Medulla oblongata (tissue), 1 donor: ENCODE data around the gene FAM53B.

Experiments used
- DNase-seq: peaks from one replicate; pipeline ENCODE4 v3.0.0-alpha.2; 2015; ENCODE audit errors: extremely low spot score

Gene FAM53B

DNA sequence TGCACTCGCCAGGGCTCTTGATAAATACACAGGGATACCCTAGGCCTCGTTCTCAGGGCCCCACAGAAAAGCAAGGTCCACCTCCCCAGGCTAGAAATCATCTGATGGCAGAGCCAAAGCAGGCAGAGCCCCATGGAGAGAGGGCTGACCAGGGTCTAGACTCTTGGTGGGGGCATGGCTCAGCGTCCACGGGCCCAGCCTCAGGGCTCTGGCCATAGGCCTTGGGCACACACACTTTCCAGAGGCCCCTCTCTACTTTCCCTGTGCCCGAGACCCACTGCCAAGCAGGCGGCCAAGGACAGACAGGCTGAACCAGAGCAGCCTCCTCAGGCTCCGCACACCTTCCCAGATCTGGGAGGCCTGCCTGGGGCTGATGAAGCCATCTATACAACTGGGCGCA is 64.8 kb downstream of the FAM53B start:
- no peak for DNase-seq

DNA sequence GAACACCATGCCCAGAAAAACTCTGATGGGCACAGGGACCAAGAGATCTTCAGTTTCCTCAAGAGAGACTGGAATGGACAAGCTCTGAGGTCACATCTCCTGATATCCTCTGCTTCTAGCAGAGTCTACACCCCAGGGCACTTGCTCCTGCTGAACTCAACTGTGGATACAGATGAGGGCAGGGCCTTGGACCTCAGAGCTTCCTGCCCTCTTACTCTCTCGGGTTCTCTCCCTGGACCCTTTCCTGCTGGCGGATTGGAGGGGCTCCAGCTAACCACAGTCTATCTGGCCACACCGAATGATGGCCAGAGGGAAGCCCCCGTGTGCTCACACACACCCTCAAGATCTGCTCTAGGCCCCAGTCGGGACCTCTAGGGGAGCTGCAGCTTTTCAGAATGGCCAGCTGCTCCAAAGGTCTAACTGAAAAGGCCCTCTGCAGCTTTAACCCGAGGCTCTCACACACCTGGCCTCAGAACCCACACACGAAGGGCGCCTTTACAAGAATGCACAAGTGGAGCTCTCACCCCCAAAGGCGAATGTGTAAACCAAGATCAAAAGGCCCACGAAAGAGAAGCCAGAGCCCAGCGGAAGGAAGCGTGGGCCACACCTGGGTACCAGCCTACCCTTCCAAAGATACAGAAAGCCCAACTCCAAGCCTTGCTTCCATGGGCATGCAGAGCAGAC is 65.5 kb downstream of the FAM53B start:
- DNase-seq: no peak

DNA sequence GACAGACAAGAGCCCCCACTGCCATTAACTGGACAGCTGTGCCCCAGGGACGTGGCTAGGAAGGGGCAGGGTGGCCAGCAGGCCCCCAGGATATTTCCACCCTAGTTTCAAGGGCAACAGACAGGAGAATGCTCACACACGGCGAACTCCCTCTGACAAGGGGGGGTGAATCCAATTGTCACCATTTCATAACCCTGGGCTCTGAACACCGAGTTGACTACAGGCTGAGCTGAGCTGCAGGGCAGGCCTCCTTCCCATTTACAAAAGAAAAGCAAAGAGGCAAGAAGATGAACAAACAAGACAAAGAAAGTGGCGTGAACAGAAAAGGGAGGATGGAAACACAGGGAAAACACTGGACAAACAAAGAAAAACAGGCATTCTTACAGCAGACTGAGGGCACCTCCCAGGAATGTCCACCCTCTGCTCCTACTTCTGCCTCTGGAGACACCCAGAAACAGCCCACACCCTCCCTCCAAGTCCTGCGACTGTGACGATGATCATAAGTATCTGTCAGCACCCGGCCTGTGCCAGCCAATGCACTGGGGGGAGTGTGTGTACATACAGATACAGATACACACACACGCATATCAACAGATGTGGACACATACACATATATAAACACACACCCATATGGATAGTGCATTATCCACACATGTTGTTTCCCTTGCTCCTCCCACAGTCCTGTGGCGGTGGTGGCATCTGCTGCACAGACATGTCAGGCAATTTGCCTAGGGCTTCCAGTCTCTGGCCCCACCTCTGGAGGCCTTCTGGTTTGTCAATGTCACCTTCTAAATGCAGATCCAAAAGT is 66.2 kb downstream of the FAM53B start:
- DNase-seq: no peak

DNA sequence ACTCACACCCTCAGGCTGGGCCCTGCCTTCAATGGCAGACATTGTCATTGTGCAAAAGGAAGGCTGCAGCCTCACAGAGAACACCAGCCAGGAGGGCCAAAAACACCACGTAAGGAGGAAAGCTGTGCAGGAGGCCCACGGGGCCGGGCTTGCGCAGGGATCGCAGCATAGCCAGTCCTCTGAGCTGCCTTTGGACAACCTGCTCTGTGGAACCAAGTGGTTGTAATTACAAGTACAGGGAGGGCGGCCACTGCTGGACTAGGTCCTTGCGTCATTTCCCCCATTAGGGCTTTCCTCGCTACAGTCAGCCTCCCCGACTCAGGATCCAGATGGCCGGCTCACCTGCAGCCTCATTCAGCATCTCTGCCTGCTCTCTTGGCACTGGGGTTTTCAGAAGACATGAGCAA is 66.9 kb downstream of the FAM53B start:
- no peak for DNase-seq

DNA sequence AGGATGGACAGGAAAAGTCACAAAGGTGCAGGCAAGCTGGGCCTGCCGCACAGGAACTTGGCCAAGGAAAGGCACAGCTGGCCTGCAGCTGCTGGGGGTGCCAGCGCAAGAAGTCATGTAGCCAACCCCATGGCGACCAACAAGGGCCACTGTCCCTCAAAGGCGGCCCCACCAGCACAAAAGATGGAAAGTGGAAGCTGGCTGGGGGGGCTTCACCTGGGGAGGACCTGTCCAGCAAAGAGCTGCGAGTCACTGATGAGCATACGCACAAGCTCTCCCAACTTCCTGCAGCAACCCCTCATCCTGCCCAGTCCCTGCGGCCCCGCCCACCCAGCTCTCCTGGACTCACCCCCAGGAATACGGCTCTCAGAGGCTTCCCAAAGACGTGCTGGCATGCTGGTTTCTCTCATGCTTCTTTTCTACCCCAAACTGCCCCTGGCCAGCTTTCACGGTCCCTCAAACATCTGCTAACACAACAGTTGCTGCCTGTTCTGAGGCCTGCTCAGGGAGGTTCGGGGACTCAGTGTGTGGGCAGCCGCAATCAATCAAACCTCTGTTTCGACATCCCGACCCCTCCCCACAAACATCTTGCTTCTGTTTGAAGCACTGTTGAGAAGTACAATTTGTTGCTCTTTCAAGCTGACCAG is 67.6 kb downstream of the FAM53B start:
- DNase-seq: no peak

DNA sequence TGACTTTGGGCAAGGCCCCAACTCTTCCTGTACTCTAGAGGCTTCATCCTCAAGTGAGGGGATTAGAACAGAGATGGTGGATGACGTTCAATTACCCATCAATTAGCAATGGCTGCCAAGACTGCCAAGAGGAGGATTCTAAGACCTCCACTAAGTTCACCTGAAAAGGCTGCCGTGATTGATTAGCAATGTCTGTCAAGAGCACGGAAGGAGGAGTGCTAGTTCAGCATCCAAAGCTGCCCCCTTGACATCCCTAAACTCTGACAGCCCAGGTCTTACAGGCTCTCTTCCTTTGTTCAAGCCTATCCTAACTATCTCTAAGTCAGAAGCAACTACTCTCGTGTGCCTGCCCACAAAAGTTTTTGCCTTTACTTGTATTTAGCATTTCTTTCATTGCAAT is 68.4 kb downstream of the FAM53B start:
- DNase-seq: no peak

DNA sequence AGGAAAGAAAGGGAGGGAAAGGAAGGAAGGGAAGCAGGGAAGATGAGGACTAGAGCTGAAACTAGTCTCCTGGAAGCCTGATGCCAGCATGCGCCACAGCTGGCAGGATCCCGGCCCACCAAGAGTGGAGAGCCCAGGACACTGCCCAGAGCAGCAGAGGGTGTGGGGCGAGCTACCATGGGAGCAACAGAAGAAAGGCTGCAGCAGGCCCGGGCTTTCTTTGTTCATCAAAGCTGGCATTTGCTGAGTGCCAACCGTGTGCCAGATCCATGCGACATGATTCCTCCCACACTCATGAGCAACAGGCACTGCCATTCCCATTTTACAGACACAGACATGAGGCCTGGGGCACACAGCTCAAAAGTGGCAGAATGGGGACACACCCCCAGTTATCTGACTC is 68.9 kb downstream of the FAM53B start:
- no peak for DNase-seq

DNA sequence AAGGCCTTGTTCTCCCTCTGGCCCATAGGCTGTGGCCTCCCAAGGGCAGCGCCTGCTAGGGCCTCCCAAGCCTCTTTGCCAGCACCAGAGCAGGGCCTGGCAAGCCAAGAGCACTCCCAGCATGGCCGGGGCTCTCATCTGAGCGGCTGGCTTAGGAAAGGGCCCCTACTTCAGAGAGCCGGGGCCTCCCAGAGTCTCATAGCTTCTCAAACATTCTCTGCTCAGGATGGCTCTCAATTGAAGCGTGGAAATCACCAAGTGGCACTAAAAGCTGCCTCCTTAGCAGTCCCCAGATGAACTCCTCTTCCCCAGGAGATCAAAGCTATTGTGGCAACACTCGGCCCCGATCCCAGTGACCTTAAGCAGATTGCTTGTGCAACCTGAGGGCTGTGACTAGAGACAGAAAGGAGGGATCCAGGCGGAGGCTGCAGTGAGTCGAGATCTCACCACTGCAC is 69.4 kb downstream of the FAM53B start:
- DNase-seq: no peak

DNA sequence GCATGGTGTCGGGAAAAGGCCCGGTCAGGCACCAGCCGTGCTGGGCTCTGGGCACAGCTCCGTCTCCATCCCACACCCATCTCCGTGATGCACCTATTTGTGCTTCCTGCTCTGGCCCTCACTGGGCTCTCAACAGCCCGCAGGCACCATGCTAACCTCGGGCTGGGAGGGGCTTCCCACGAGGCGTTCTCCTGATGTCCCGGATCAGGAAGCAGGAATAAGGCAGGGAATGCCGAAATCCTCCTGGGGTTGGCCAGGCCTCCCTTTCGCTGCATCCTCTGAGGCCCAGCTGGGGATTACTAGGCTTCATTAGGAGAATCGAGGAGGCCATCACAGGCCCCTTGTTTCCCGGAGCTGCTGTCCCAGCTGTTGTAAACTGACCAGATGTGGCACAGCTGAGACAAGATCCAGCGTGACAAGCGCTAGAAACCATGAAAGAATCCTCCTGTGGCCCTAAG is 72.0 kb downstream of the FAM53B start:
- DNase-seq: peak; percentile 67

DNA sequence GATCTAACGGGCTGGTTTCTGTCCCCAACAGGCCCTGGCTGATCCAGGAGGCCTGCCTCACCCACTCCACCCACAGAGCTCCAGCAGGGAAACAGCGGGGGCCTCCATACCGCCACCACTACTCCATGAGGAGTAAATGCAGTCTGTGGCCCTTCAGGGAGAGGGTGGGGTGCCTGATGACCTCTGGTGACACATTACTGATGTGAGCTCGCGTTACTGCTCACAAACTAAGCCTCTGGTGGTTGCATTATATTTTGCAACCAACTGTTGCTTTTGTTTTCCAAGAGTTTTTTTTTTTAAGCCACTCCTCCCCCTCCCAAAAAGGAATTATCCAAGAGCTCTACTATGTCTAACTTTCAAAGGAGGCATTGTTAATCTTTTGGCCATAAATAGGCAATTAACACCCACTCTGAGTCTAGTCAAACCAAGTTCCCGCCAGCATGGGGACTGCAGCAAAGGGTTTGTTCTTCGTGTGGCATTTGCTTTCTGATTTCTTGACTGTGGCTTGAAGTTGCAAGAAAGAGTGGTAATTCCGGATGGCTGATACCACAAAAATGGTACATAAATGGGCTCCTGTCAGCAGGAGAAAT is 72.6 kb downstream of the FAM53B start:
- DNase-seq: peak; percentile 93

DNA sequence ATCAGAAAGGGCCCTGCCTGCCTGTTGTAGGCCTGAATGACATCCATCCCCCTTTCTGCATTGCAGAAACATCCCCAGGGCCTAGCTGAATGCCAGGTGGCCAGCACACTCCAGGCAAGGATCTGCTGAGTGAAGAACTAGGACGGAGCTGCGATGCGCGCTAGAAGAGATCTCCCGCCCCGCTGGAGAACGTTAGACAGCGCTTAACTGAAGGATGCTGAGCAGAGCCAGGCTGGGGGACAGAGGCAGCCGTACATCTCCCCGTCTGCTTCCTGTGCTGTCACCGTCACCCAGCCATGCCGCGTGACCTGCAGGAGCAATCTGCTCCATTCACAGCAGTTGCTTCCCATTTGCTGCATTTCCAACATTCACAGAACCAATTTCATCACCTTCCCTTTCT is 73.3 kb downstream of the FAM53B start:
- DNase-seq: peak; percentile 66

DNA sequence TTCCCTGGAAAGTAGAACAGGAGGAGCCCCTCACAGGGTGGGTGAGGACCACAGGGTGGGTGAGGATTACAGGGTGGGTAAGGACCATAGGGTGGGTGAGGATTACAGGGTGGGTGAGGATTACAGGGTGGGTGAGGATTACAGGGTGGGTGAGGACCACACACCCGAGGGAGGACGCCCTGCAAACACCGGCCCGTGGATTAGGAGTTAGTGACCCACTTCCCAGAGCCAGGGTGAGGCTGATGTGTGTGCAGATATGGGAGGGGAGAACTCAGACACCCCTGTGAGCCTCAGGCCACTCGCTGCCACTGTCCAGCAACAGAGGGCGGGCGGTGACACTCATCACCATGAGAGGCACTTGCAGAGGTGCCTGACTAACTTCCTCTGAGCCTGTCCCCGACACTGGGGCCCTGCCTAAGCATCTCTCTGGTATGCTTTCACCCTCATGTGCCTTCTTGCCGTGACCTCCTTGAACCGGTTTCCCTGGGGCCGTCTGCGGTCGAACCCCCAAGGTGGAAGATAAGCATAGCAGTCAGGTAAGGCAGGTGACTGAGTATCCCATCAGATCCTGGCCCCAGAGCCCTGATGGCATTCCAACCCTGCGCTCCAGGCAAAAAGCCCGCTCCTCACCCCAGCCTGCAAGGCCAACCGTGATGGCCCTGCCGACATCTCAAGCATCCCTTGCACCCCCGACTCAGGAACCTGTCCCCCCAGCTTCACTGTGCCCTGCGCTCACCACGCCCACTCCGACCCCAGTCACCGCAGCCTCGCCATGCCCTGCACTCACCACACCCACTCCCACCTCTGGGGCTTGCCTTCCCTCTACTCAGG is 74.1 kb downstream of the FAM53B start:
- no peak for DNase-seq

DNA sequence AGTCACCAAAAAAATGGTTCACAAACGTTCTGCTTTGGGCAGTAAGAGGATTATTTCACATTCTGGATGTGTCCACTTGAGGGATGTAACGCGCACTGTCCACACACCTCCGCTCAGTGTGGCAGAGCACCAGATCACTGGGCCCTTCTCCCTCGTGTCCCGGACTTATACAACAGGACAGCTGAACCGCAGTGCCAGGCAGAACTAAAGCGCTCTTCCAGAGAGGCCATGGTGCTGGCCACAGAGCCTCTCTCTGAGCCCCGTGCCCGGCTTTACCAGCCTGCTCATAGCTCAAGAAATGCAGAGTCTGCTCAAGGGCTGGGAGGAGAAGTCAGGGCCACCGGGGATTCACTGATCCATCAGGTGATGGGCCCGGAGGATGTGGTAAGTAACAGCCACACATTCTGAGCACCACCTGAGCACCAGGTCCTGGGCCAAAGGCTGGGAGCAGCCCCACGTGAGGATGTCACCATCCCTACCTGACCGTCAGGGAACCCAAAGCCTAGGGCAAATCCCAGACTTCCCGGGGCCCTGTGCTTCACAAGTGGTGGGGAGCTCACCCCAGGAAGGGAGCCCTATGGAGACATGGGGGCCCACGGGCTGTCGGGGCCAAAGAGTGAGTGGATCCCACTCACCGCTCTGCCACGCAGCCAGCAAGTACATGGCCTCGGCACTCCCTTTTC is 74.9 kb downstream of the FAM53B start:
- DNase-seq: no peak

DNA sequence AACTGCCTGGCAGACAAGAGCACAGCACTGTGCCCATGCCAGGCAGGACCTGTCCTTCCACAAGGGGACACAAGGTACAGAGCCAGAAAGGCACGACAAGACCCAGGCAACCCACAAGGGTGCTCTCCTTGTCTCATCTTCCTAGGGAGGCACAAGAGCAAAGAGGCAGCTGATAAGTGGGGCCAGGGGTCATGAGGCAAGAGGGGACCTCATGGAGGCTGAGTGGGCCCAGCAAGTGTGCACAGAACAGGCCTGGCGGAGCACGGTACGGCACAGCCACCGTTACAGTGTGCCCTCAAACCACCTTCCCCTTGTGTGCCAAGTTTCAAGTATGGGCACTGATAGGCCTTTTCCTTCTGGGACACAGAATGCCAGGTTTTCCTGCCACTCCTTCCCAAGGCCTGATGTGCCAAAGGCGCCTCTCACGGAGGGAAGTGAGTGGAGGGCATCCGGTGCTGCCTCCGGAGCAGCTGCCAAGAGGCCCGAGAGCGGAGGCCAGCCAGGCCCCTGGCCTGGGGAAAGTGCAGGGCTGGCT is 75.6 kb downstream of the FAM53B start:
- DNase-seq: no peak

DNA sequence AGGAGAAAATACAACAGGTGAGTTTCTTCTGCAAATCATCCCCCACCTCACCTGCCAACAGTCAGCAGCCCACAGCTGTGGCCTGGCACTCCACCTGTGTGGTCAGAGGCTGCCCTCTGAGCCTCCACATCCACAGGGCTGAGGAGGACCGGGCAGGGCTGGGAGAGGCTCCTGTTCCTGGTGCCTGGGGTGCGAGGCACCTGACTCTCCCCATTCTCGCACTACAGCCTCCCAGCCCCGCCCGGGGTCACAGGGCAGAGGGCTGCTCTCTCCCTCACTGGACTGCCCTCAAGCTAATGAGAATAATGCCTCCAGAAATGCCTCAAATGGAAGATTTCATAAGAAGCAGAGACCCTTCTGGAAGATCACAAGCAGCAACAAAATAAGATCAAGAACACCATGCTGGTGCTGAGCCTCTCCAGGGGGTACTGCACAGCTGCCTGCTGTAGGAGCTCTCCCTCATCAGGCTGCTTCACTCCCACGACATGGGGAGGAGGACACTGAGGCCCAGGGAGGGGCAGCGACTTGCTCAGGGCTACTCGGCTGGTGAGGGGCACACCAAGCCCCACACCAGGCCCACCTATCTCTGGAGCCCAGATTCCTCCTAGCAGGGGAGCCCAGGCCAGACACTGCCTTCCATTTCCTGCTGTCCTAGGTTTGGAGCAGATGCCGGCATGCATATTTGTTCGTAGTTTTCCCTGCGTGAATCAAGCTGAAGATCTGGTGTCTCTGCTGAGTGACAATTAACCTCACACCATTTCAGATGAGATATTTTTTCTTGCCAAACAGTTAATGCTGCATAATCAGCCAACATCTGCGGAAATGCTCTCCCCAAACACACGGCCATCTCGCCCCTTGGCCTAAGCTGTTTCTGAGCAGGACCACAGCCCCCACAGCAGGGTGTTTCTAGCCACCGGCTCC is 76.5 kb downstream of the FAM53B start:
- no peak for DNase-seq

DNA sequence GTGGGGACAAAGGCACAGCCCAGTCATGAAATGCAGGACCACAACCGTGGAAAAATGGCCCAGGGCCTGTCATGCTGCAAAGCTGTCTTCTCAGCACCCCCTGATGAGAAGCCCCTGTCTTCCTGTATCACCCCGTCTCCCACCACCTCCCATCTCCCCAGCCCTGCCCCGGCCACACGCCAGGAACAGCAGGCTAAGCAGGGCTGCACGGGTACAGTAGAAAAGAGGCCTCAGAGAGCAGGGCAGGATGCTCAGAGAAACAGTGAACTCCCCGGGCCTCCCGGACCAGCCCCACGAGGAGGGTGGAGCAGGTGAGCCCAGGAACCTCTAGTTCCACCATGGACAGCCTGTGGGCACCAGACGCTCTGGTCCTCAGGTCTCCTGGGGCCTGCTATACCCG is 77.7 kb downstream of the FAM53B start:
- DNase-seq: no peak

DNA sequence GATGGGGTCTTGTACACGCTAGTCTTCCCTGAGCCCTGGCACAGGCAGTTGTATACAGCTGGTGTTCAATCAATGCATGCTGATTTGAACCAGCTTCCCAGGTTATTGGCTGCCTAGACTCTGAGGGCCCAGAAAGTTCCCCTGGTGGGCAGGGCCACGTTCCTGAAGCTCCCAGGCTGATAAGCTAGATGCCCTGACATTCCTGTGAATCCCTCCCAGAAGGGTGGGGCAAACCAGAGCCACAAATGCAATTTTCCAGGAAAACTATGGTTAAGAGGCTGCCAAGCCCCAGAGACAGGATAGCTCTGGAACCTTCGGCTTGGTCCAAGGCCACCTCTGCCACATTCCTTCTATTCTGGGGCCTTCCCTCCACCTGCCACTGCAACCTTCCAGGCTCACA is 78.2 kb downstream of the FAM53B start:
- no peak for DNase-seq

DNA sequence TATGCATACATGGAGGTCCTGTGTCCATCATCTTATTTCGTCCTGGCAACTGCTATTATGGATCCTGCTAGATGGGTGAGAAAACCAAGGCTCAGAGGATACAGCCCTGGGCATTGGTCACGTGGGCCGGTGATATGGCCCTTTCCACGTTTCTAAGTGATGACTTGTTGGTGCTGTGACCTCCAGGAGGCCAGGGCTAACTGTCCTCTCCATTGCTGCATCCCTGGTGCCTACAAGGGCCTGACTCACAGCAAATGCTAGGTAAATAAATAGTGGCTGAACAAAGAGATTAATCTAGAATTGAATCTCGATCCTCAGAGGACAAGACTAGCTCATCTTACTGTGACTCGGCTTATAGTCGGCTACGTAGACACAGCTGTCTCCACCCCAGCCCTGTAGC is 78.6 kb downstream of the FAM53B start:
- no peak for DNase-seq

DNA sequence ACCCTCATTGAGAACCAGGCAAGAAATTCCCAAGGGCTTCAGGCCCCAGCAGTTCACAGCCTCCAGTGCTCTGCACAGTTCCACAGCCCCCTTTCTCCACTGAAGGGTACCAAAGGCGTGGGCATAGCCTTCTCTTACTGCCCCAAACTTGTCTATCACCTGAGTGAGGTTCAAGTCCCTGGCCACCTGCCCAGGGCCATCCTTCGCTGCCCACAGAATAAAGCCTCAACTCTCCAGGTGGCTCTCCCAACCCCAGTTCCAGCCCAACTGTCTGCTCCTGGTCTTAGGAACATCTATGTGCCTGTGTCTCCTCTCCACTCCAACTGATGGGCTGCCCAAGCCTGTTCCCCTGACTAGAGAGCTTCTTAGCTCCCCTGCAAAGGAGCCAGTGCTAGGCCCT is 79.1 kb downstream of the FAM53B start:
- DNase-seq: no peak
